GM12891 (cell line): ENCODE measurements around the gene CACNA2D2.

Source experiments
- POLR2A ChIP-seq: IDR thresholded peaks from 2 replicates; pipeline ENCODE4 v1.6.1; 2011; ENCODE audit warnings: low read depth, low read length, control low read depth
- POLR2AphosphoS5 ChIP-seq: IDR thresholded peaks from 2 replicates; pipeline ENCODE4 v1.6.1; 2011; ENCODE audit warnings: low read depth, low read length, control low read depth
- SPI1 ChIP-seq: IDR thresholded peaks from 2 replicates; pipeline ENCODE4 v1.6.1; 2011; ENCODE audit warnings: low read depth, low read length, control low read depth
- TAF1 ChIP-seq: IDR thresholded peaks from 2 replicates; pipeline ENCODE4 v1.6.1; 2011; ENCODE audit warnings: low read depth, low read length, control low read depth

DNA sequence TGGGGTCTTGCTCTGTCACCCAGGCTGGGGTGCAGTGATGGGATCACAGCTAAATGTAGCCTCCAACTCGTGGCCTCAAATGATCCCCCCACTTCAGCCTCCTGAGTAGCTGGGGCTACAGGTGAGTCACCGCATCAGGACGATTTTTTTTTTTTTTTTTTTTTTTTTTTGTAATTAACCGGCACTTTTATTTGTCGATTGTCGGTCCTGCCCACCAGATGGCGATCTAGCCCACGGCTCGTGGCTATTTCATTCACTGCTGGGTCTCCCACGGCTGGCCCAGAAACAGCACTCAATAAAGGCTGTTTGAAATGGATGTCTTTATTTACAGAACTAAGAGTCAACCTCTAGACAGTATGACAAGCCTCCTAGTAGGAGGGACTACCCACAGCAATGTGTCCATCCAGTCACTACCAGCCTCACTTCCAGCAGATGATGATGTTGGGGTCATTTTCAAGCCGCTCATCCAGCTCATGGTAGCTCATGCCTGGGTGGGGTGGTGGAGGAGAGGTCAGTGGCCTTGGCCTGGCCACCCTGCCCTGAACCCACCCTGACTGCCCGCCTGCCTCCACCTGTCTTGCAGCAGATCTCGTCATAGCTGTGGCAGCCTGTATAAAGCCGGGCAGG is 156.1 kb downstream of the CACNA2D2 start:
- no peak for TF ChIP-seq POLR2AphosphoS5
- no peak for TF ChIP-seq POLR2A
- TF ChIP-seq TAF1: no peak
- TF ChIP-seq SPI1: no peak
